Natural killer cell treated with Interleukin-12 subunit alpha and Interleukin-12 subunit beta and Interleukin-15 and Interleukin-18, amount 100 ng/mL, for 72 hours (primary cell): ENCODE measurements around the gene TCF7. TPM values are rescaled to one million over a fixed set of nuclear protein-coding genes. Genes with fewer than 3 reads are reported as not detected.
A peak's percentile ranks its signal among the peaks of the same experiment; 100 is the strongest.
"Not testable (repeated sequence)": the region's sequence is repeated elsewhere in the genome, so short reads cannot be mapped to it uniquely, and the experiment has no call there.

Experiments
- ATAC-seq, 2 donors: fragments of 150-1000 bp; cut with Tn5 transposase in 1 of 2; sonication (Bioruptor Pico), chemical (Tn5 transposase) in 1 of 2; 2 replicates each; pipeline ENCODE4 v1.10.0; 2021
- DNase-seq: peaks from one replicate; pipeline ENCODE4 v3.0.0; 2022; ENCODE audit warnings: low spot score
- H3K27ac Mint-ChIP-seq, 2 donors: 1 replicate in 1 of 2; 2 replicates in 1 of 2; pipeline ENCODE4 v1.8.0; 2022; ENCODE audit warnings: mixed read lengths in 2 of 2, mild to moderate bottlenecking in 1 of 2, moderate library complexity in 1 of 2
- H3K27me3 Mint-ChIP-seq, 2 donors: 1 replicate in 1 of 2; 2 replicates in 1 of 2; pipeline ENCODE4 v1.8.0; 2022; ENCODE audit warnings: mixed read lengths in 2 of 2
- H3K36me3 Mint-ChIP-seq: one replicate; pipeline ENCODE4 v1.8.0; 2022; ENCODE audit warnings: mixed read lengths
- H3K4me1 Mint-ChIP-seq, 2 donors: 1 replicate in 1 of 2; 2 replicates in 1 of 2; pipeline ENCODE4 v1.8.0; 2022; ENCODE audit warnings: low read depth in 2 of 2, mixed read lengths in 2 of 2, mild to moderate bottlenecking in 1 of 2
- H3K4me3 Mint-ChIP-seq: one replicate; pipeline ENCODE4 v1.8.0; 2022; ENCODE audit warnings: mixed read lengths
- H3K9me3 Mint-ChIP-seq: 2 replicates; pipeline ENCODE4 v1.8.0; 2022; ENCODE audit warnings: mixed read lengths
- total RNA-seq, 2 donors: library from RNA; stranded (reverse); gene quantifications; one replicate each; pipeline ENCODE4 v1.2.3, GENCODE V29; 2022

Gene TCF7
- total RNA-seq, 2 donors from 2014 or later = 2.6 to 6.1 TPM

- no peaks in the 10 kb centered on the region for H3K27me3 Mint-ChIP-seq
- H3K9me3 Mint-ChIP-seq = no peaks in the 10 kb centered on the region
- peak overlapping the region in 1 of 2 donors; percentile 48 for H3K27ac Mint-ChIP-seq
- DNase-seq (no peak), ATAC-seq (peak; percentile 1 to 36)
- peaks cover 23 to 39% of the 10 kb centered on the region in 2 donors for H3K4me1 Mint-ChIP-seq
- H3K4me3 Mint-ChIP-seq = no peak overlapping the region
- H3K36me3 Mint-ChIP-seq = no peaks in the 10 kb centered on the region
Measured at GRCh38 chr5:134145041-134145757, 30.7 kb downstream of the TCF7 start.

GRCh38 chr5:134145779-134146581 is 31.5 kb downstream of the TCF7 start:
- no peak overlapping the region for H3K27ac Mint-ChIP-seq
- ATAC-seq (peak; percentile 81 to 83), DNase-seq (peak; percentile 80)
- H3K9me3 Mint-ChIP-seq = no peaks in the 10 kb centered on the region
- no peaks in the 10 kb centered on the region for H3K36me3 Mint-ChIP-seq
- no peak overlapping the region for H3K4me3 Mint-ChIP-seq
- H3K27me3 Mint-ChIP-seq = no peaks in the 10 kb centered on the region
- H3K4me1 Mint-ChIP-seq = peaks cover 15 to 33% of the 10 kb centered on the region in 2 donors

- DNase-seq (no peak), ATAC-seq (no peak)
- Mint-ChIP-seq H3K27me3 (no peaks in the 10 kb centered on the region), H3K4me1 (peaks cover 7 to 24% of the 10 kb centered on the region in 2 donors), H3K9me3 (no peaks in the 10 kb centered on the region), H3K36me3 (no peaks in the 10 kb centered on the region), H3K27ac (peak overlapping the region in 1 of 2 donors; percentile 48), H3K4me3 (no peak overlapping the region)
Measured at GRCh38 chr5:134146651-134147518, 32.4 kb downstream of the TCF7 start.

GRCh38 chr5:134148316-134148715 is 33.8 kb downstream of the TCF7 start:
- Mint-ChIP-seq H3K27me3 (no peaks in the 10 kb centered on the region), H3K27ac (no peak overlapping the region), H3K4me3 (no peak overlapping the region), H3K4me1 (peaks cover 13 to 23% of the 10 kb centered on the region in 2 donors), H3K36me3 (peaks cover 5% of the 10 kb centered on the region), H3K9me3 (no peaks in the 10 kb centered on the region)
- no peak for ATAC-seq
- no peak for DNase-seq

GRCh38 chr5:134148986-134149539 is 34.6 kb downstream of the TCF7 start:
- no peak overlapping the region for H3K27ac Mint-ChIP-seq
- DNase-seq = no peak

GRCh38 chr5:134149571-134150303 is 35.3 kb downstream of the TCF7 start:
- Mint-ChIP-seq H3K27me3 (no peaks in the 10 kb centered on the region), H3K36me3 (peaks cover 13% of the 10 kb centered on the region), H3K4me3 (no peak overlapping the region), H3K4me1 (peaks cover 17 to 26% of the 10 kb centered on the region in 2 donors), H3K27ac (peak overlapping the region; percentile 18 to 45), H3K9me3 (no peaks in the 10 kb centered on the region)
- DNase-seq (no peak), ATAC-seq (no peak)

More at GRCh38 chr5:134148986-134149539, 34.6 kb downstream of the TCF7 start:
- no peaks in the 10 kb centered on the region for H3K9me3 Mint-ChIP-seq
- no peaks in the 10 kb centered on the region for H3K27me3 Mint-ChIP-seq
- ATAC-seq = no peak
- H3K4me1 Mint-ChIP-seq = peaks cover 13 to 23% of the 10 kb centered on the region in 2 donors
- H3K4me3 Mint-ChIP-seq = no peak overlapping the region
- peaks cover 11% of the 10 kb centered on the region for H3K36me3 Mint-ChIP-seq

- Mint-ChIP-seq H3K27ac (no peak overlapping the region), H3K27me3 (no peaks in the 10 kb centered on the region), H3K36me3 (peaks cover 23% of the 10 kb centered on the region), H3K4me3 (no peak overlapping the region), H3K4me1 (peaks cover 18 to 24% of the 10 kb centered on the region in 2 donors), H3K9me3 (no peaks in the 10 kb centered on the region)
- DNase-seq (no peak), ATAC-seq (no peak)
Measured at GRCh38 chr5:134151723-134152122, 37.2 kb downstream of the TCF7 start.

GRCh38 chr5:134152173-134152832 is 37.8 kb downstream of the TCF7 start:
- Mint-ChIP-seq H3K36me3 (peaks cover 23% of the 10 kb centered on the region), H3K4me1 (peaks cover 18 to 21% of the 10 kb centered on the region in 2 donors)
- not testable (repeated sequence) for H3K4me3 Mint-ChIP-seq, H3K9me3 Mint-ChIP-seq, ATAC-seq, DNase-seq, H3K27ac Mint-ChIP-seq, H3K27me3 Mint-ChIP-seq

- Mint-ChIP-seq H3K4me3 (no peak overlapping the region), H3K27me3 (no peaks in the 10 kb centered on the region), H3K9me3 (no peaks in the 10 kb centered on the region), H3K27ac (peak overlapping the region in 1 of 2 donors; percentile 26), H3K36me3 (peaks cover 31% of the 10 kb centered on the region), H3K4me1 (peaks cover 18 to 21% of the 10 kb centered on the region in 2 donors)
- DNase-seq = no peak
- no peak for ATAC-seq
Measured at GRCh38 chr5:134153241-134153640, 38.8 kb downstream of the TCF7 start.

- peak overlapping the region in 1 of 2 donors; percentile 26 for H3K27ac Mint-ChIP-seq
- no peak for ATAC-seq
- no peaks in the 10 kb centered on the region for H3K9me3 Mint-ChIP-seq
Measured at GRCh38 chr5:134153657-134154056, 39.2 kb downstream of the TCF7 start.

GRCh38 chr5:134161513-134162395 is 47.3 kb downstream of the TCF7 start:
- Mint-ChIP-seq H3K27me3 (no peaks in the 10 kb centered on the region), H3K36me3 (peaks cover 50% of the 10 kb centered on the region), H3K27ac (no peak overlapping the region), H3K9me3 (no peaks in the 10 kb centered on the region), H3K4me3 (no peak overlapping the region), H3K4me1 (peaks cover 11 to 12% of the 10 kb centered on the region in 2 donors)
- DNase-seq (no peak), ATAC-seq (no peak)

More at GRCh38 chr5:134153657-134154056, 39.2 kb downstream of the TCF7 start:
- Mint-ChIP-seq H3K4me1 (peaks cover 18 to 21% of the 10 kb centered on the region in 2 donors), H3K36me3 (peaks cover 34% of the 10 kb centered on the region), H3K4me3 (no peak overlapping the region), H3K27me3 (no peaks in the 10 kb centered on the region)
- DNase-seq = no peak
